ENCODE measurements around the gene CHADL. TPM values are rescaled to one million over a fixed set of nuclear protein-coding genes. Genes with fewer than 3 reads are reported as not detected.

CHADL gene
- total and polyA plus RNA-seq, 4 donors = 1.00 to 4.2 (median 3.9) TPM

DNA sequence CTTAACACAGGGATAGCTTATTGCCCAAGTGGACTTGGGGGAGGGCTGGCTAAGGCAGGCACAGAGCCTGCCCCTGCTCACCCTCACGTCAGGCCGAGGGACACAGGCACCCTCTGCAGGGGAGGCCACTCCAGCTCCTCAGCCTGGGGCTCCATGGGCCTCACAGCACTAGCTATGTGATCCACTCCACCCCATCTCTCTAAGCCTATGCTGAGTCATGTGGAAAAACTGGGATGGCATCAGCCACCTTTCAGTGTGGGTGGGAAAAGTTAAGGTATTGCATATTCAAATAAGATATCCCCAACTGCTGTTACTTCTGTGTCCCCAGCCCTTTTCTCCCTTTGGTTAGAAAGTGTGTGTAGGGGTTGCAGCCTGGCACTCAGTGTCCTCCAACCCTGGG is 23.0 kb upstream of the CHADL start:
- ATAC-seq (ENCODE audit: insufficient read depth, low FRiP score) = no peak
- peaks cover 11 to 71% (median 38%) of the 10 kb centered on the region in 4 donors for H3K36me3 ChIP-seq (ENCODE audit: control insufficient read depth in 4 of 4, insufficient read depth in 4 of 4, low read length in 4 of 4)

GRCh38 chr22:41262250-41262765 is 21.6 kb upstream of the CHADL start:
- no peaks in the 10 kb centered on the region for H3K27me3 ChIP-seq (ENCODE audit: control insufficient read depth in 3 of 3, insufficient read depth in 3 of 3, low read length in 2 of 3)
- H3K27ac ChIP-seq (ENCODE audit: low read depth in 1 of 2, low read length in 1 of 2) = peak overlapping the region in 1 of 2 donors; percentile 82
- H3K4me1 ChIP-seq (ENCODE audit: control insufficient read depth in 5 of 5, insufficient read depth in 5 of 5, low read length in 5 of 5) = no peaks in the 10 kb centered on the region
- H3K9ac ChIP-seq (ENCODE audit: insufficient read depth in 1 of 2, low read length in 2 of 2) = no peak overlapping the region
- ATAC-seq (ENCODE audit: insufficient read depth, low FRiP score) = no peak
- TF ChIP-seq, protein P1, sequence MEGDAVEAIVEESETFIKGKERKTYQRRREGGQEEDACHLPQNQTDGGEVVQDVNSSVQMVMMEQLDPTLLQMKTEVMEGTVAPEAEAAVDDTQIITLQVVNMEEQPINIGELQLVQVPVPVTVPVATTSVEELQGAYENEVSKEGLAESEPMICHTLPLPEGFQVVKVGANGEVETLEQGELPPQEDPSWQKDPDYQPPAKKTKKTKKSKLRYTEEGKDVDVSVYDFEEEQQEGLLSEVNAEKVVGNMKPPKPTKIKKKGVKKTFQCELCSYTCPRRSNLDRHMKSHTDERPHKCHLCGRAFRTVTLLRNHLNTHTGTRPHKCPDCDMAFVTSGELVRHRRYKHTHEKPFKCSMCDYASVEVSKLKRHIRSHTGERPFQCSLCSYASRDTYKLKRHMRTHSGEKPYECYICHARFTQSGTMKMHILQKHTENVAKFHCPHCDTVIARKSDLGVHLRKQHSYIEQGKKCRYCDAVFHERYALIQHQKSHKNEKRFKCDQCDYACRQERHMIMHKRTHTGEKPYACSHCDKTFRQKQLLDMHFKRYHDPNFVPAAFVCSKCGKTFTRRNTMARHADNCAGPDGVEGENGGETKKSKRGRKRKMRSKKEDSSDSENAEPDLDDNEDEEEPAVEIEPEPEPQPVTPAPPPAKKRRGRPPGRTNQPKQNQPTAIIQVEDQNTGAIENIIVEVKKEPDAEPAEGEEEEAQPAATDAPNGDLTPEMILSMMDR (IDR thresholded peaks at IDR 0.05; ENCODE audit: control extremely low read depth, extremely low read depth) = no peak
- no peak overlapping the region for H3K4me3 ChIP-seq
- no peak for DNase-seq
- WGBS, 2 donors = 94 to 95% methylated on average over 15 of the region's 15 CpGs
- H3K9me3 ChIP-seq (ENCODE audit: control insufficient read depth in 4 of 4, insufficient read depth in 3 of 4, low read length in 3 of 4) = no peaks in the 10 kb centered on the region
- peaks cover 4 to 71% (median 37%) of the 10 kb centered on the region in 4 donors for H3K36me3 ChIP-seq (ENCODE audit: control insufficient read depth in 4 of 4, insufficient read depth in 4 of 4, low read length in 4 of 4)

More for the DNA sequence above, 23.0 kb upstream of the CHADL start:
- H3K4me1 ChIP-seq (ENCODE audit: control insufficient read depth in 5 of 5, insufficient read depth in 5 of 5, low read length in 5 of 5) = no peaks in the 10 kb centered on the region
- 75 to 96% methylated on average over 2 of the region's 2 CpGs for WGBS, 2 donors
- H3K9ac ChIP-seq (ENCODE audit: insufficient read depth in 1 of 2, low read length in 2 of 2) = no peak overlapping the region
- no peak for DNase-seq
- H3K4me3 ChIP-seq = no peak overlapping the region
- H3K9me3 ChIP-seq (ENCODE audit: control insufficient read depth in 4 of 4, insufficient read depth in 3 of 4, low read length in 3 of 4) = no peaks in the 10 kb centered on the region
- no peak overlapping the region for H3K27ac ChIP-seq (ENCODE audit: low read depth in 1 of 2, low read length in 1 of 2)
- H3K27me3 ChIP-seq (ENCODE audit: control insufficient read depth in 3 of 3, insufficient read depth in 3 of 3, low read length in 2 of 3) = no peaks in the 10 kb centered on the region
- TF ChIP-seq, protein P1 (IDR thresholded peaks at IDR 0.05; ENCODE audit: control extremely low read depth, extremely low read depth) = no peak

GRCh38 chr22:41261541-41262249 is 21.0 kb upstream of the CHADL start:
- H3K36me3 ChIP-seq (ENCODE audit: control insufficient read depth in 4 of 4, insufficient read depth in 4 of 4, low read length in 4 of 4) = peaks cover 4 to 74% (median 38%) of the 10 kb centered on the region in 4 donors

More at GRCh38 chr22:41261541-41262249, 21.0 kb upstream of the CHADL start:
- Histone ChIP-seq H3K27ac (ENCODE audit: low read depth in 1 of 2, low read length in 1 of 2) (peak overlapping the region in 1 of 2 donors; percentile 82), H3K4me3 (no peak overlapping the region), H3K9me3 (ENCODE audit: control insufficient read depth in 4 of 4, insufficient read depth in 3 of 4, low read length in 3 of 4) (no peaks in the 10 kb centered on the region), H3K9ac (ENCODE audit: insufficient read depth in 1 of 2, low read length in 2 of 2) (no peak overlapping the region), H3K27me3 (ENCODE audit: control insufficient read depth in 3 of 3, insufficient read depth in 3 of 3, low read length in 2 of 3) (no peaks in the 10 kb centered on the region), H3K4me1 (ENCODE audit: control insufficient read depth in 5 of 5, insufficient read depth in 5 of 5, low read length in 5 of 5) (no peaks in the 10 kb centered on the region)
- DNase-seq = no peak
- 81 to 88% methylated on average over 12 of the region's 12 CpGs for WGBS, 2 donors
- TF ChIP-seq, protein P1 (IDR thresholded peaks at IDR 0.05; ENCODE audit: control extremely low read depth, extremely low read depth) = no peak
- ATAC-seq (ENCODE audit: insufficient read depth, low FRiP score) = no peak
